Left lung (tissue), 10 donors: Measurements from ENCODE around the gene SFI1. TPM values are rescaled to one million over a fixed set of nuclear protein-coding genes. Genes with fewer than 3 reads are reported as not detected.

Source experiments
- ATAC-seq: fragments of 200-7000 bp; cut with Tn5 transposase; one replicate; pipeline ENCODE4 v1.9.1; 2020; ENCODE audit warnings: moderate library complexity
- DNase-seq, 4 donors: peaks; one replicate each; pipeline ENCODE4 v3.0.0-alpha.2; 2013 to 2020
- H3K27ac ChIP-seq, 2 donors: fragments of 200-600 bp; sonication (generic) in 1 of 2; one replicate each; pipeline versions ENCODE4 v1.5.0 to v1.8.0; 2020 to 2021
- H3K27me3 ChIP-seq, 2 donors: fragments of 200-600 bp; sonication (generic) in 1 of 2; one replicate each; pipeline versions ENCODE4 v1.5.0 to v1.8.0; 2020 to 2021
- H3K36me3 ChIP-seq, 2 donors: fragments of 200-600 bp; sonication (generic) in 1 of 2; one replicate each; pipeline versions ENCODE4 v1.5.0 to v1.8.0; 2020 to 2021
- H3K4me1 ChIP-seq, 2 donors: fragments of 200-600 bp; one replicate each; pipeline ENCODE4 v1.8.0; 2021
- H3K4me3 ChIP-seq, 2 donors: fragments of 200-600 bp; sonication (generic) in 1 of 2; one replicate each; pipeline versions ENCODE4 v1.5.0 to v1.8.0; 2020 to 2021; ENCODE audit warnings: mild to moderate bottlenecking in 1 of 2
- H3K9me3 ChIP-seq, 2 donors: fragments of 200-600 bp; sonication (generic) in 1 of 2; one replicate each; pipeline versions ENCODE4 v1.5.0 to v1.8.0; 2020 to 2021
- intact Hi-C, 2 donors: fragments of 100-400 bp; cut with DNase I; formaldehyde crosslinking; loops; one replicate each; pipeline versions ENCODE4 v1.11.2 to v1.14.2; 2022
- polyA plus RNA-seq, 6 donors: library from polyadenylated mRNA; unstranded; fragments of 120-200 nt; gene quantifications; one replicate each; pipeline ENCODE4 v1.2.1, GENCODE V29; 2013; ENCODE audit not compliant: insufficient read length in 6 of 6
- total RNA-seq, 2 donors: library from RNA; stranded (reverse); fragmentation: NEBNext Ultra II Directional; extraction: Animal tissue kit (Norgen Biotek cat#: 25700); gene quantifications; one replicate each; pipeline ENCODE4 v1.2.1, GENCODE V29; 2021
- TF ChIP-seq, protein P1 (sequence below), 2 donors: fragments of 200-600 bp; sonication (generic) in 1 of 2; IDR thresholded peaks; one replicate each; pipeline versions ENCODE4 v1.5.0 to v1.8.0; 2021; ENCODE audit warnings: antibody characterized with exemption in 2 of 2
- donor health status: DM: no; HTN: yes; CAD: no.
- donor health status: DM: no; HTN: no; CAD: no.

SFI1 gene
- total and polyA plus RNA-seq, 8 donors, result 27.6 to 40.7 (median 35.2) TPM

DNA sequence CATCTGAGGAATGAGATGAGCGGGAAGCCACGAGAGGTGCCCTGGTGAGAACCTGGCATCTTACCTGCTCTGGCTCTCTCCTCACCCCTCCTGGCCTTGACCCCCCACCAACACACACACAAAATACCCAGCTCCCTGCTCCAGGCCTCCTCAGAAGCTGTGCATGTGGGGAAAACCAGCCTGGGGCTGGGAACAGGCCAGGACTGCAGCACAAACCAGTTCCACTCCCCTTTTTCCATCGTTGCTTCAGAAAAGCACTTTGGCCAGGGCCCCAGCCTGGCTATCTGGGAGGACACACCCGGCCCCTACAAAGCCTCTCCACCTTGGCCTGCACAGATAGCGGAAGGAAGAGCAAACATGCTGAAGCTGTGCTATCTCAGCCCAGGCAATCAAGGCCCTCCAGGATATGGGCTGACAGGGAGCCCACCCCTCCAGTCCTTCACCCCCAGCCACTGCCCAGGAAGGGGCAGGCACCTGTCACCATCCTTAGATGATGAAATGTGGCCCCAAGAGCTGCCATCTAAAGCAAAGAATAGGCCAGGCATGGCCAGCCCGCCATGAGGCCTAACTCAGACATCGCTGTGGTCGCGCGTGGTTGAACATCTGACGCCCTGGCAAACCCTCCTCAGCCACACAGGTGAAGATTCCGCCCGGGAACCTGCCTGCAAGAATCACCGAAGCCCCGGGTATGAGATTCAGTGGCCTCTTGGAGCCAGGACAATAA, 130.3 kb downstream of the SFI1 start:
- peak overlapping the region; percentile 39 to 55 for H3K27ac ChIP-seq
- no peak for ATAC-seq

DNA sequence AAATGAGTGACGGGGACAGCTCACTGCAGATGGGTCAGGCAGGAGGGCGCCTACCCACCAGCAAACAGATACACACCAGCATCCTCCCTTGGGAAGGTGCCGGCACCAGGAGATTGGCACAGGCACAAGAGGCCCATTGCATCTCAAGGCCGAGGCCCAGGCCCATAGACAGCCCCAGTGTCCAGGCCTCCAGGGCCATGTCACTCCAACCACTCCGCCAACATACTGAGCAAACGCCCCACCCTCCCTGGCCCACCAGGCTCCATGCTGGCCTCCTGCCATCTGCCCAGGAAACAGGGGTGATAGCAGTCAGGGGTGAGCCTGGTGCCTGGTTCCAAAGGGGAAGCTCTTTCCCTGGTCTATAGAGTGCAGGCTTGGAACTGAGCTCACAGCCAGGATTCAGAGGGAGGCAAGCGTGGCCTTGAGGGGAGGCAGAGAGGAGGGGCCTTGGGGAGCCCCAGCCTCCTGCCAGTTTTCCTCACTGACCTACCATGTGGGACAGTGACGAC, 130.9 kb downstream of the SFI1 start:
- Histone ChIP-seq H3K36me3 (peaks cover 0 to 64% of the 10 kb centered on the region in 2 donors), H3K4me1 (peaks cover 29 to 76% of the 10 kb centered on the region in 2 donors), H3K4me3 (no peak overlapping the region), H3K9me3 (no peaks in the 10 kb centered on the region), H3K27me3 (no peaks in the 10 kb centered on the region), H3K27ac (peak overlapping the region; percentile 14 to 55)
- TF ChIP-seq, protein P1, sequence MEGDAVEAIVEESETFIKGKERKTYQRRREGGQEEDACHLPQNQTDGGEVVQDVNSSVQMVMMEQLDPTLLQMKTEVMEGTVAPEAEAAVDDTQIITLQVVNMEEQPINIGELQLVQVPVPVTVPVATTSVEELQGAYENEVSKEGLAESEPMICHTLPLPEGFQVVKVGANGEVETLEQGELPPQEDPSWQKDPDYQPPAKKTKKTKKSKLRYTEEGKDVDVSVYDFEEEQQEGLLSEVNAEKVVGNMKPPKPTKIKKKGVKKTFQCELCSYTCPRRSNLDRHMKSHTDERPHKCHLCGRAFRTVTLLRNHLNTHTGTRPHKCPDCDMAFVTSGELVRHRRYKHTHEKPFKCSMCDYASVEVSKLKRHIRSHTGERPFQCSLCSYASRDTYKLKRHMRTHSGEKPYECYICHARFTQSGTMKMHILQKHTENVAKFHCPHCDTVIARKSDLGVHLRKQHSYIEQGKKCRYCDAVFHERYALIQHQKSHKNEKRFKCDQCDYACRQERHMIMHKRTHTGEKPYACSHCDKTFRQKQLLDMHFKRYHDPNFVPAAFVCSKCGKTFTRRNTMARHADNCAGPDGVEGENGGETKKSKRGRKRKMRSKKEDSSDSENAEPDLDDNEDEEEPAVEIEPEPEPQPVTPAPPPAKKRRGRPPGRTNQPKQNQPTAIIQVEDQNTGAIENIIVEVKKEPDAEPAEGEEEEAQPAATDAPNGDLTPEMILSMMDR (IDR thresholded peaks at IDR 0.05), result no peak
- ATAC-seq, result no peak
- intact Hi-C loops, result no loop called here
- DNase-seq, result peak in 1 of 4 donors; percentile 54

More for the DNA sequence above, 130.3 kb downstream of the SFI1 start:
- Histone ChIP-seq H3K27me3 (no peaks in the 10 kb centered on the region), H3K4me3 (no peak overlapping the region), H3K36me3 (peaks cover 0 to 71% of the 10 kb centered on the region in 2 donors), H3K4me1 (peaks cover 29 to 69% of the 10 kb centered on the region in 2 donors), H3K9me3 (no peaks in the 10 kb centered on the region)
- DNase-seq, result peak in 1 of 4 donors; percentile 49
- intact Hi-C loops, result no loop called here
- TF ChIP-seq, protein P1 (IDR thresholded peaks at IDR 0.05), result no peak

- no peak for ATAC-seq
- intact Hi-C loops, result no loop called here
- peaks cover 29 to 84% of the 10 kb centered on the region in 2 donors for H3K4me1 ChIP-seq
- peaks cover 0 to 53% of the 10 kb centered on the region in 2 donors for H3K36me3 ChIP-seq
- H3K9me3 ChIP-seq, result no peaks in the 10 kb centered on the region
- TF ChIP-seq, protein P1 (IDR thresholded peaks at IDR 0.05), result no peak
- no peaks in the 10 kb centered on the region for H3K27me3 ChIP-seq
- no peak for DNase-seq
- no peak overlapping the region for H3K4me3 ChIP-seq
- peak overlapping the region in 1 of 2 donors; percentile 55 for H3K27ac ChIP-seq
These were observed 132.0 kb downstream of the SFI1 start for GRCh38 chr22:31628362-31628761.

- no peaks in the 10 kb centered on the region for H3K27me3 ChIP-seq
- peak overlapping the region in 1 of 2 donors; percentile 94 for H3K27ac ChIP-seq
- TF ChIP-seq, protein P1 (IDR thresholded peaks at IDR 0.05), result no peak
- ATAC-seq, result no peak
- peak overlapping the region in 1 of 2 donors; percentile 78 for H3K4me3 ChIP-seq
- DNase-seq, result peak in 1 of 4 donors; percentile 52
- intact Hi-C loops, result no loop called here
- no peaks in the 10 kb centered on the region for H3K9me3 ChIP-seq
- peaks cover 0 to 46% of the 10 kb centered on the region in 2 donors for H3K36me3 ChIP-seq
- peaks cover 29 to 86% of the 10 kb centered on the region in 2 donors for H3K4me1 ChIP-seq
These were observed 132.8 kb downstream of the SFI1 start for GRCh38 chr22:31628969-31629708.
